A673 (cell line): ENCODE measurements around the gene ZNF419.

Experiments used
- EZH2 ChIP-seq: fragments of 200-600 bp; sonication (generic); IDR thresholded peaks from 2 replicates; pipeline ENCODE4 v1.6.1; 2017; ENCODE audit warnings: borderline replicate concordance, low read depth, mild to moderate bottlenecking, mixed read lengths, antibody characterized with exemption, low read length; ENCODE audit not compliant: poor library complexity, severe bottlenecking
- TF ChIP-seq, protein P1 (sequence below): fragments of 300-800, 200-600 bp; sonication (generic); conservative IDR thresholded peaks from 2 replicates; pipeline ENCODE4 v1.5.1; 2017; ENCODE audit warnings: low read depth, mild to moderate bottlenecking, antibody characterized with exemption, low read length, moderate library complexity, mixed read lengths

DNA sequence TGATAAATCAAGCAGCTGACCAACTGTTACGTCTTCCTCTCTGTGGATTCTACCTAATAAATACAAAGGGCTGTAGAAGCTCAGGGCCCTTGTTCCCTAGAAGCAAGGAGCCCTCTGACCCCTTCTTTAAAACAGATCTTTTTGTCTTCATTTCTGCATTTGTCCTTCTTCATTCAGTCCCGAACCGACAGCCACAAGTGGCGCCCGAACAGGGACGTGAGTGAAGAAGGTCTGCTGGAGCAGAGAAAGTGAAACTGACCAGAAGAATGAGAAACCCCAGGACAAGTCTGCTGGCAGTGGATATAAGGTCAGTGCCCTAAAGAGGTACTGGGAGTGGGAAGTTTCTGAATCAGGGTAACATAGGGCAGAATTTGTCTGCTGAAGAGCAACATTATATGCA is 25.3 kb downstream of the ZNF419 start:
- TF ChIP-seq, protein P1, sequence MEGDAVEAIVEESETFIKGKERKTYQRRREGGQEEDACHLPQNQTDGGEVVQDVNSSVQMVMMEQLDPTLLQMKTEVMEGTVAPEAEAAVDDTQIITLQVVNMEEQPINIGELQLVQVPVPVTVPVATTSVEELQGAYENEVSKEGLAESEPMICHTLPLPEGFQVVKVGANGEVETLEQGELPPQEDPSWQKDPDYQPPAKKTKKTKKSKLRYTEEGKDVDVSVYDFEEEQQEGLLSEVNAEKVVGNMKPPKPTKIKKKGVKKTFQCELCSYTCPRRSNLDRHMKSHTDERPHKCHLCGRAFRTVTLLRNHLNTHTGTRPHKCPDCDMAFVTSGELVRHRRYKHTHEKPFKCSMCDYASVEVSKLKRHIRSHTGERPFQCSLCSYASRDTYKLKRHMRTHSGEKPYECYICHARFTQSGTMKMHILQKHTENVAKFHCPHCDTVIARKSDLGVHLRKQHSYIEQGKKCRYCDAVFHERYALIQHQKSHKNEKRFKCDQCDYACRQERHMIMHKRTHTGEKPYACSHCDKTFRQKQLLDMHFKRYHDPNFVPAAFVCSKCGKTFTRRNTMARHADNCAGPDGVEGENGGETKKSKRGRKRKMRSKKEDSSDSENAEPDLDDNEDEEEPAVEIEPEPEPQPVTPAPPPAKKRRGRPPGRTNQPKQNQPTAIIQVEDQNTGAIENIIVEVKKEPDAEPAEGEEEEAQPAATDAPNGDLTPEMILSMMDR, result no peak
- TF ChIP-seq EZH2, result no peak
